Gastroesophageal sphincter (tissue), 4 donors: ENCODE measurements around the gene CTH. TPM values are rescaled to one million over a fixed set of nuclear protein-coding genes. Genes with fewer than 3 reads are reported as not detected.
"Not testable (repeated sequence)": the region's sequence is repeated elsewhere in the genome, so short reads cannot be mapped to it uniquely, and the experiment has no call there.

Source experiments
- ATAC-seq: fragments of 150-250 bp; one replicate; pipeline ENCODE4 v1.9.1; 2016; ENCODE audit warnings: mild to moderate bottlenecking, moderate library complexity
- H3K27ac ChIP-seq, 4 donors: fragments of 200-600 bp; sonication (generic) in 3 of 4; 1 replicate in 3 of 4; 2 replicates in 1 of 4; pipeline ENCODE4 v1.5.1; 2016 to 2019
- H3K27me3 ChIP-seq: fragments of 200-600 bp; sonication (generic); one replicate; pipeline ENCODE4 v1.5.1; 2019
- H3K36me3 ChIP-seq, 2 donors: fragments of 200-600 bp; sonication (generic); one replicate each; pipeline ENCODE4 v1.5.1; 2019; ENCODE audit warnings: control low read depth in 1 of 2
- H3K4me1 ChIP-seq, 3 donors: fragments of 200-600 bp; sonication (generic); 1 replicate in 2 of 3; 2 replicates in 1 of 3; pipeline ENCODE4 v1.5.1; 2016 to 2019; ENCODE audit warnings: control low read depth in 2 of 3
- H3K4me3 ChIP-seq, 2 donors: fragments of 200-600 bp; sonication (generic); one replicate each; pipeline ENCODE4 v1.5.1; 2019; ENCODE audit warnings: mild to moderate bottlenecking in 1 of 2, moderate library complexity in 1 of 2
- H3K9me3 ChIP-seq, 3 donors: fragments of 200-600 bp; sonication (generic); one replicate each; pipeline ENCODE4 v1.5.1; 2017 to 2019; ENCODE audit warnings: control low read depth in 2 of 3
- EP300 ChIP-seq: sonication (generic); formaldehyde crosslinking; IDR thresholded peaks from one replicate; pipeline ENCODE4 v1.6.1; 2017; ENCODE audit warnings: antibody characterized with exemption, mild to moderate bottlenecking
- POLR2A ChIP-seq, 2 donors: fragments of 450-650 bp; IDR thresholded peaks; one replicate each; pipeline ENCODE4 v1.6.1; 2017; ENCODE audit warnings: antibody characterized with exemption in 2 of 2, mild to moderate bottlenecking in 2 of 2, moderate library complexity in 1 of 2
- POLR2AphosphoS5 ChIP-seq: sonication (generic); formaldehyde crosslinking; IDR thresholded peaks from one replicate; pipeline ENCODE4 v1.6.1; 2017; ENCODE audit warnings: antibody characterized with exemption
- WGBS, 2 donors: methylation state at CpG; one replicate each; pipeline ENCODE4 v1.1.5; 2018; ENCODE audit warnings: low coverage in 1 of 2; 5-methylcytosine and 5-hydroxymethylcytosine counted together
- total RNA-seq, 4 donors: library from RNA; depleted of rRNA; stranded (reverse); fragments of >200 nt; gene quantifications; one replicate each; pipeline ENCODE4 v1.1.0, GENCODE V29; 2016
- TF ChIP-seq, protein P1 (sequence below), 4 experiments: fragments of 200-600 bp in 2 of 4; fragments of 450-650 bp in 2 of 4; sonication (generic) in 1 of 4; IDR thresholded peaks; one replicate each; pipeline ENCODE4 v1.5.1; 2017 to 2019; ENCODE audit warnings: antibody characterized with exemption in 4 of 4, mild to moderate bottlenecking in 2 of 4, moderate library complexity in 2 of 4

CTH gene
- total RNA-seq, 4 donors from 2014 or later = 1.0 to 4.4 (median 3.0) TPM

DNA sequence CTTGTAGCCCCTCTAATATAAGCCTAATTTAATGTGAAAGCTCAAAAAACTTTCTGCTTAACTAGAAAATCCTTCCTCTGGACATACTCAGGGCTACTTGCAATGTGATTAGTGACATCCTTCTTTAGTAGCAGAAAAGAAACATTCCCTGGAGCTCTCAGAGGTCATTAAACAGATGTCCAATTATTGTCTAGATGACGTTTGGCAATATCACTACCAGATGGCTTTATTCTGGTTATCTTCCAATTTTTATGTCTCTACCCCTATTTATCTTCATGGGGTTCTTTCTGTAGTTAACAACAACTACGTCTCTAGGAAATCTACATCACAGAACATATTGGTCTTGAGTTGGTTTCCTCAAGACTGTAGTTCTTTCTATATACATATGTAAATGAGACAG is 44.2 kb downstream of the CTH start:
- no peak for TF ChIP-seq POLR2A (IDR thresholded peaks at IDR 0.05)
- TF ChIP-seq EP300 = no peak
- no peak for TF ChIP-seq POLR2AphosphoS5
- TF ChIP-seq, protein P1, sequence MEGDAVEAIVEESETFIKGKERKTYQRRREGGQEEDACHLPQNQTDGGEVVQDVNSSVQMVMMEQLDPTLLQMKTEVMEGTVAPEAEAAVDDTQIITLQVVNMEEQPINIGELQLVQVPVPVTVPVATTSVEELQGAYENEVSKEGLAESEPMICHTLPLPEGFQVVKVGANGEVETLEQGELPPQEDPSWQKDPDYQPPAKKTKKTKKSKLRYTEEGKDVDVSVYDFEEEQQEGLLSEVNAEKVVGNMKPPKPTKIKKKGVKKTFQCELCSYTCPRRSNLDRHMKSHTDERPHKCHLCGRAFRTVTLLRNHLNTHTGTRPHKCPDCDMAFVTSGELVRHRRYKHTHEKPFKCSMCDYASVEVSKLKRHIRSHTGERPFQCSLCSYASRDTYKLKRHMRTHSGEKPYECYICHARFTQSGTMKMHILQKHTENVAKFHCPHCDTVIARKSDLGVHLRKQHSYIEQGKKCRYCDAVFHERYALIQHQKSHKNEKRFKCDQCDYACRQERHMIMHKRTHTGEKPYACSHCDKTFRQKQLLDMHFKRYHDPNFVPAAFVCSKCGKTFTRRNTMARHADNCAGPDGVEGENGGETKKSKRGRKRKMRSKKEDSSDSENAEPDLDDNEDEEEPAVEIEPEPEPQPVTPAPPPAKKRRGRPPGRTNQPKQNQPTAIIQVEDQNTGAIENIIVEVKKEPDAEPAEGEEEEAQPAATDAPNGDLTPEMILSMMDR (IDR thresholded peaks at IDR 0.05) = no peak
- Histone ChIP-seq H3K9me3 (no peaks in the 10 kb centered on the region), H3K4me1 (no peaks in the 10 kb centered on the region), H3K27ac (no peak overlapping the region), H3K4me3 (no peak overlapping the region), H3K27me3 (no peaks in the 10 kb centered on the region), H3K36me3 (no peaks in the 10 kb centered on the region)
- no peak for ATAC-seq
- WGBS, 2 donors = 29 to 42% methylated on average over 1 to 2 of the region's 2 CpGs

DNA sequence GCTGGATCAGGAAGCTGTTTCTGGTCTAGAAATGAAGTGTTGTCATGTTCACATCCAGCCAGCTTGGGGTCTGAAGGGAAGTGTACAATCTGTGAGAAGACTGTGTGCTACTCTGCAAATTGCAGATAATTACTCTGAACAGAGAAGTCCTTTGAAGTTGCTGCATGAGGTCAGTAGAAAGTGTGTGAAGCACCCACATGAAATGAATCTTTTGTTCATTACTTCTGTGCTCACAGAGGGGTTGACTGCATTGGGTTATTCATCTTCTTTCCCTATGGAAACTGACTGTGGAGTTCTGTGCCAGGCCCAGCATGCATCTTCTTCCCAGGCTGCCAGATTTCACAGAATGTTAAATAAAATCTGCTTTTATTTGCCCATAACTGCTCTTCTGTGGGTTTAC is 47.1 kb downstream of the CTH start:
- Histone ChIP-seq H3K27me3 (no peaks in the 10 kb centered on the region), H3K36me3 (no peaks in the 10 kb centered on the region), H3K27ac (no peak overlapping the region), H3K4me3 (no peak overlapping the region), H3K9me3 (no peaks in the 10 kb centered on the region), H3K4me1 (no peaks in the 10 kb centered on the region)
- ATAC-seq = no peak
- TF ChIP-seq, protein P1 (IDR thresholded peaks at IDR 0.05) = no peak

DNA sequence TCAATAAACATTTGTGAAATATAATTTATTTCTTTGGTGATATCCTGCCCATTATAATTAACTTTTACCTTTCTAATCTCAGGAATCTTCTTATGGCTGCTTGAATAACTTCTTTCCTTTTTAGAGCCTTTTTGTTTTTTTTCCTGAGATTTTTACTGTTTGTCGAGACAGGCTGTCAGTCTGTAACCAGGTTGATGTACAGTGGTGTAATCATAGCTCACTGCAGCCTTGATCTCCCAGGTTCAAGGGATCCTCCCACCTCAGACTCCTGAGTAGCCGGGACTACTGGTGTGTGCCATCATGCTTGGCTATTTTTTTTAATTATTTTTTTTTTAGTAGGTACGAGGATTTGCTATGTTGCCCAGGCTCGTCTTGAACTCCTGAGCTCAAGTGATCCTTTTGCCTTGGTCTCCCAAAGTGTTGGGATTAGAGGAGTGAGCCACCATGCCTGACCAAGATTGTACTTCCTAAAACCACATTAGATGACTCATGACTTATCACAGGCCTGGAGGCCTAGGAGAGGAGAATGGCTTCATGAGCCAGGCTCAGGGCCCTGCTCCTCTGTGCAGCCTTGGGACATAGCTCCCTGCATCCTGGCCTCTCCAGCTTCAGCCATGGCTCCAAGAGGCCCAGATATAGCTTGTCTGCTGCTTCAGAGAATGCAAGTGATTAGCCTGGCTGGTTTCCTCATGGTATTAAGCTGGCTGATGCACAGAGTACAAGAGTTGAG is 48.6 kb downstream of the CTH start:
- TF ChIP-seq EP300 = no peak
- TF ChIP-seq POLR2AphosphoS5 = no peak
- TF ChIP-seq, protein P1 (IDR thresholded peaks at IDR 0.05) = no peak
- TF ChIP-seq POLR2A (IDR thresholded peaks at IDR 0.05) = no peak
- no peaks in the 10 kb centered on the region for H3K9me3 ChIP-seq
- H3K4me3 ChIP-seq = no peak overlapping the region
- H3K36me3 ChIP-seq = no peaks in the 10 kb centered on the region
- H3K4me1 ChIP-seq = no peaks in the 10 kb centered on the region
- 73 to 84% methylated on average over 2 to 3 of the region's 4 CpGs for WGBS, 2 donors
- H3K27me3 ChIP-seq = no peaks in the 10 kb centered on the region
- H3K27ac ChIP-seq = no peak overlapping the region
- ATAC-seq = no peak

DNA sequence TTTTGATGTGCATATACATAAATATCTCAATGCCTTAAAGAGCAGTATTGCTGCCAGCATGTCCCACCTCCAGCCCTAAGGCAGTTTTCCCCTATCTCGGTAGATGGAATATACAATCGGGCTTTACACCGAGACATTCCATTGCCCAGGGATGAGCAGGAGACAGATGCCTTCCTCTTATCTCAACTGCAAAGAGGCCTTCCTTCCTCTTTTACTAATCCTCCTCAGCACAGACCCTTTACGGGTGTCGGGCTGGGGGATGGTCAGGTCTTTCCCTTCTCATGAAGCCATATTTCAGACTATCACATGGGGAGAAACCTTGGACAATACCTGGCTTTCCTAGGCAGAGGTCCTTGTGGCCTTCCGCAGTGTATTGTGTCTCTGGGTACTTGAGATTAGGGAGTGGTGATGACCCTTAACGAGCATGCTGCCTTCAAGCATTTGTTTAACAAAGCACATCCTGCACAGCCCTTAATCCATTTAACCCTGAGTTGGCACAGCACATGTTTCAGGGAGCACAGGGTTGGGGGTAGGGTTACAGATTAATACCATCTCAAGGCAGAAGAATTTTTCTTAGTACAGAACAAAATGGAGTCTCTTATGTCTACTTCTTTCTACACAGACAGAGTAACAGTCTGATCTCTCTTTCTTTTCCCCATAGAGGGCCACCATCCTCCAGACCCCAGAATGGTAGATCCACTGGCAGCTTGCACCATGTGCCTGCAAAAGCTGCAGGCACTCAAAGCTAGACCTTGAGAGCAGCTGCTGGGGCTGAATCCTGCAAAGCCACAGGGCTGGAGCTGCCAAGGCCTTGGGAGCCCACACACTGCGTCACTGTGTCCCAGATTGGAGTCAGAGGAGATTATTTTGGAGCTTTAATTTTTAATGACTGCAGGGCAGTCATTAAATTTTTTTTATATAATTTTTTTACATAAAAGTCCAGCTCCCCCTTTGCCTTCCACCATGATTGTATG is 50.0 kb downstream of the CTH start:
- not testable (repeated sequence) for H3K27ac ChIP-seq, H3K4me1 ChIP-seq, H3K9me3 ChIP-seq, H3K4me3 ChIP-seq, ATAC-seq, H3K36me3 ChIP-seq, H3K27me3 ChIP-seq
- WGBS, 2 donors = 64% methylated on average over 4 of the region's 8 CpGs; no CpG with 5 or more reads in 1 of the 2 donors

DNA sequence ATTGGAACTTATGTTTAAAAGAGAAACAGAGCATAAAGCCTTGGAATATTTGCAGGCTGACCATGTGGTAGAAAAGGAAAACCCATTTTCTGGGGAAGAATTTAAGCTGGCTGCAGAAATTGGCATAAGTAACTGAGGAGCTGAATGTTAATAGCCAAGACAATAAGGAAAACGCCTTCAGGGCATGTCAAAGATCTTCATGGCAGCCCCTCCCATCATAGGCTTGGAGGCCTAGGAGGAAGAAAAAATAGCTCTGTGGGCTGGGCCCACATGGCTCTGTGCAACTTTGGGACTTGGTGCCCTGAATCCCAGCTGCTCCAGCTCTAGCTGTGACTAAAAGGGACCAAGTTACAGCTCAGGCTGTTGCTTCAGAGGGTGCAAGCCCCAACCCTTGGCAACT is 51.5 kb downstream of the CTH start:
- Histone ChIP-seq H3K9me3 (no peaks in the 10 kb centered on the region), H3K4me1 (no peaks in the 10 kb centered on the region), H3K4me3 (no peak overlapping the region), H3K36me3 (no peaks in the 10 kb centered on the region), H3K27me3 (no peaks in the 10 kb centered on the region), H3K27ac (no peak overlapping the region)
- TF ChIP-seq POLR2AphosphoS5 (no peak), POLR2A (IDR thresholded peaks at IDR 0.05) (no peak), EP300 (no peak)
- TF ChIP-seq, protein P1 (IDR thresholded peaks at IDR 0.05) = no peak
- 56 to 88% methylated on average over 1 of the region's 1 CpG for WGBS, 2 donors
- no peak for ATAC-seq
